Astrocyte of the spinal cord (primary cell): ENCODE data around the gene TRRAP.

Experiments used
- DNase-seq: peaks from one replicate; pipeline ENCODE4 v3.0.0; 2011; ENCODE audit warnings: low read depth, low spot score
- H3K4me3 ChIP-seq: 2 replicates; pipeline ENCODE4 v1.5.1; 2011; ENCODE audit warnings: low read depth, mild to moderate bottlenecking, low read length, moderate library complexity
- CTCF ChIP-seq: IDR thresholded peaks from 2 replicates; pipeline ENCODE4 v1.5.1; 2012; ENCODE audit warnings: low read depth, mild to moderate bottlenecking, low read length, inconsistent platforms
- in situ Hi-C: cut with HindIII; loops from 2 replicates; pipeline ENCODE4 v1.10.0; 2017; ENCODE audit warnings: low sequenced_read_pairs

The TRRAP gene

GRCh38 chr7:98879198-98879978 lies 1.1 kb downstream of the TRRAP start:
- TF ChIP-seq CTCF, result peak; percentile 9
- no peak for DNase-seq
- in situ Hi-C loops, result no loop called here
- peak overlapping the region; percentile 98 for H3K4me3 ChIP-seq

GRCh38 chr7:98879979-98880315 lies 1.6 kb downstream of the TRRAP start:
- H3K4me3 ChIP-seq, result peak overlapping the region; percentile 98
- TF ChIP-seq CTCF, result no peak
- no peak for DNase-seq
- in situ Hi-C loops, result no loop called here

GRCh38 chr7:98880485-98880884 lies 2.2 kb downstream of the TRRAP start:
- no peak for TF ChIP-seq CTCF
- DNase-seq, result no peak
- H3K4me3 ChIP-seq, result no peak overlapping the region
- in situ Hi-C loops, result no loop called here

GRCh38 chr7:98881561-98882315 lies 3.4 kb downstream of the TRRAP start:
- H3K4me3 ChIP-seq, result no peak overlapping the region
- no peak for TF ChIP-seq CTCF
- DNase-seq, result no peak
- in situ Hi-C loops, result no loop called here

- no peak for TF ChIP-seq CTCF
- DNase-seq, result no peak
- in situ Hi-C loops, result no loop called here
- H3K4me3 ChIP-seq, result no peak overlapping the region
Observed at GRCh38 chr7:98884416-98884815, 6.1 kb downstream of the TRRAP start.

- TF ChIP-seq CTCF, result no peak
- no peak overlapping the region for H3K4me3 ChIP-seq
- in situ Hi-C loops, result no loop called here
- no peak for DNase-seq
Observed at GRCh38 chr7:98887038-98887437, 8.7 kb downstream of the TRRAP start.
